ENCODE results near the gene TSPAN9. TPM values are rescaled to one million over a fixed set of nuclear protein-coding genes. Genes with fewer than 3 reads are reported as not detected.

Gene TSPAN9
- total RNA-seq, 1 experiment from 2014 or later, result 13.2 TPM

GRCh38 chr12:3323002-3323685 is 246.0 kb downstream of the TSPAN9 start:
- intact Hi-C loops (cut with micrococcal nuclease), result no loop called here
- Histone ChIP-seq H2AFZ (ENCODE audit: low read depth, low read length, poor library complexity, severe bottlenecking) (no peak overlapping the region), H3K9ac (ENCODE audit: low read length) (no peak overlapping the region), H4K20me1 (ENCODE audit: insufficient read depth) (no peaks in the 10 kb centered on the region), H3K79me2 (ENCODE audit: insufficient read depth, low read length) (no peaks in the 10 kb centered on the region), H3K9me2 (ENCODE audit: insufficient read depth) (no peaks in the 10 kb centered on the region), H3K4me2 (ENCODE audit: low read length) (no peak overlapping the region), H3K27ac (ENCODE audit: low read depth, low read length) (no peak overlapping the region), H3K4me1 (ENCODE audit: control insufficient read depth in 1 of 2, insufficient read depth in 2 of 2, low read length in 2 of 2) (no peaks in the 10 kb centered on the region), H3K4me3 (replicated peaks in 1 of 2; ENCODE audit: low read depth in 1 of 2, low read length in 2 of 2) (no peak overlapping the region), H3K27me3 (ENCODE audit: insufficient read depth, low read length) (no peaks in the 10 kb centered on the region), H3K36me3 (ENCODE audit: control insufficient read depth in 1 of 2, insufficient read depth in 2 of 2, low read length in 2 of 2) (no peaks in the 10 kb centered on the region; a peak in 1 of 4 replicates), H3K9me3 (ENCODE audit: control insufficient read depth in 1 of 2, insufficient read depth in 1 of 2, low read depth in 1 of 2, low read length in 2 of 2) (no peaks in the 10 kb centered on the region)
- ChIA-PET CTCF (no interaction called here), POLR2A (no interaction called here), RAD21 (ENCODE audit: low non-redundant PET in 1 of 2, low total read pairs in 2 of 2, uncharacterized antibody in 2 of 2, unreplicated experiment in 2 of 2) (no interaction called here)
- TF ChIP-seq FOSL1 (IDR thresholded peaks at IDR 0.05; ENCODE audit: low read depth), result no peak
- TF ChIP-seq EGR1 (IDR thresholded peaks at IDR 0.05; ENCODE audit: low read depth), result no peak
- TF ChIP-seq CBX3 (IDR thresholded peaks at IDR 0.05; ENCODE audit: low read depth), result no peak
- TF ChIP-seq CEBPB (IDR thresholded peaks at IDR 0.05; ENCODE audit: low read depth), result no peak
- no peak for TF ChIP-seq POLR2A (IDR thresholded peaks at IDR 0.05; ENCODE audit: borderline replicate concordance, extremely low read depth, insufficient read depth, insufficient read length)
- no peak for TF ChIP-seq EZH2phosphoT487 (IDR thresholded peaks at IDR 0.05; ENCODE audit: borderline replicate concordance)
- no peak for TF ChIP-seq EZH2 (IDR thresholded peaks at IDR 0.05)
- TF ChIP-seq SIN3A (IDR thresholded peaks at IDR 0.05; ENCODE audit: low read depth), result no peak
- TF ChIP-seq SP1 (IDR thresholded peaks at IDR 0.05; ENCODE audit: low read depth), result no peak
- no peak for TF ChIP-seq CTCF (IDR thresholded peaks at IDR 0.05 in 2 of 3, conservative IDR thresholded peaks at IDR 0.05 in 1 of 3; ENCODE audit: borderline replicate concordance in 1 of 3, insufficient read depth in 1 of 3, low read depth in 2 of 3, low read length in 2 of 3)
- no peak for TF ChIP-seq ZNF274 (IDR thresholded peaks at IDR 0.05; ENCODE audit: low read depth, low read length)
- no peak for TF ChIP-seq RAD21 (IDR thresholded peaks at IDR 0.05; ENCODE audit: low read depth)
- no peak for TF ChIP-seq POLR2AphosphoS5 (IDR thresholded peaks at IDR 0.05; ENCODE audit: low read depth, low read length)
- no peak for TF ChIP-seq ZFX (IDR thresholded peaks at IDR 0.05)
- no peak for TF ChIP-seq REST (IDR thresholded peaks at IDR 0.05; ENCODE audit: low read depth)
- BruUV-seq (replicated peaks), result no TSS peak
- no peak for DNase-seq (ENCODE audit: low read depth, low spot score)
- no peak for ATAC-seq

All from HCT116 (cell line).